Activated CD8-positive, alpha-beta T cell treated with anti-CD3 and anti-CD28 coated beads, Interleukin-2, amount 10 ng/mL, durations not matched to agents 7 days and 5 days (primary cell): ENCODE data around the gene RPS21. TPM values are rescaled to one million over a fixed set of nuclear protein-coding genes. Genes with fewer than 3 reads are reported as not detected.

ENCODE experiments used
- ATAC-seq: fragments of 150-1000 bp; cut with Tn5 transposase; one replicate; pipeline ENCODE4 v1.10.0; 2021; ENCODE audit warnings: moderate library complexity
- CTCF ChIA-PET: fragments of 350-600 bp; sonication (Branson Sonifier 250); formaldehyde crosslinking; loops from one replicate; lab custom pipeline; 2021; ENCODE audit warnings: antibody characterized with exemption; lab: Charles Lee
- POLR2A ChIA-PET: fragments of 350-600 bp; sonication (Branson Sonifier 250); formaldehyde crosslinking; loops from one replicate; lab custom pipeline; 2021; ENCODE audit warnings: antibody characterized with exemption; lab: Charles Lee
- DNase-seq: peaks from one replicate; pipeline ENCODE4 v3.0.0-alpha.2; 2020
- H3K27ac Mint-ChIP-seq: one replicate; pipeline ENCODE4 v1.8.0; 2021; ENCODE audit warnings: mild to moderate bottlenecking, mixed read lengths
- H3K27me3 Mint-ChIP-seq: one replicate; pipeline ENCODE4 v1.8.0; 2021; ENCODE audit warnings: low read depth, mixed read lengths
- H3K36me3 Mint-ChIP-seq: one replicate; pipeline ENCODE4 v1.8.0; 2021; ENCODE audit warnings: low read depth, mixed read lengths
- H3K4me1 Mint-ChIP-seq: one replicate; pipeline ENCODE4 v1.8.0; 2021; ENCODE audit warnings: low read depth, mixed read lengths
- H3K4me3 Mint-ChIP-seq: one replicate; pipeline ENCODE4 v1.8.0; 2021; ENCODE audit warnings: mild to moderate bottlenecking, mixed read lengths
- H3K9me3 Mint-ChIP-seq: one replicate; pipeline ENCODE4 v1.8.0; 2022; ENCODE audit warnings: mixed read lengths; ENCODE audit not compliant: insufficient read depth
- total RNA-seq, 2 experiments: library from RNA; stranded (reverse); gene quantifications; one replicate each; pipeline ENCODE4 v1.2.3, GENCODE V29; 2021

Gene RPS21
- total RNA-seq, 2 experiments from 2014 or later = 1,875 to 1,999 TPM

DNA sequence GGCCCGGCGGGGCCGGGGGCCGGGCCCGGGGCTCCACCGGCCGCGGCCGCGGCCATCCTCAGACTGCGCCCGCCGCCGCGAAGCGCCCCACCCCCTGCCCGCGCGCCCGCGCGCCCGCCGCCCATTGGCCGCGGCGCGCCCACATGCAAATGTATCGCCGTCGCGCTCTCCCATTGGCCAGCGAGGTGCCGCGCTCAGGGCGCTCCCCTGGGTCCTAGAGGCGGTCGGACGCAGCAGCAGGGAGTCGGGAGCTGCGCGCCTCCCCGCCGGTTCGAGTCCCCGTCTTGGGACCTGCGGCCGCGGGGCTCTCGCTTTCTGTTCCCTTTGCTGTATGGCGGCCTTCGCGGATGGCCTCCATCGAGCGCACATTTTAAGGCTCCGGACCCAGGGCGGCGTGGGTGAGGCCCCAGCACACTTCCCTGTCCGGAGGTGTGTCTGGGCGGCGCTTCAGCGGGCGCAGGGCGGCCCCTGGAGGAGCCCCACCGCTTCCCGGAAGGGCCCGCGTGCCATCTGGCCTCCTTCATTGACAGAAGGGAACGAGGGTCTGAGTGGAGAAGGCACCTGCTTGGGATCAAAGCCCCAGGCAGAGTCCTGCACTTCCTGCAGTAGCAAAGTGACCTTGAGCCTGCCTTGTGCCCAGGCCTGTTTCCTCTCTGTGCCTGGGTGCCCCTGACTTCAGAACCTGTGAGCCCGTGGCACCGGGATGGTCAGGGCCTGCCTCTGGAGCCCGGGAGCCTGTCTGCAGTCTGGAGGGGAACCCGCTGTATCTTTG lies 20.5 kb downstream of the RPS21 start, which contains the start of gene CABLES2:
CABLES2 (minus strand) TSS at position 65 of the 772 bp plus-strand sequence; CDS start at position 56, 9 bp downstream.
- DNase-seq (peak; percentile 94), ATAC-seq (peak; percentile 93)
- no peaks in the 10 kb centered on the region for H3K36me3 Mint-ChIP-seq
- no peaks in the 10 kb centered on the region for H3K27me3 Mint-ChIP-seq
- no peaks in the 10 kb centered on the region for H3K9me3 Mint-ChIP-seq
- peak within 1 kb of the TSS; percentile 81 for H3K4me3 Mint-ChIP-seq
- POLR2A ChIA-PET = interaction anchor here (0.5 to 2.0 kb wide), 4 partner anchors 21 to 1771 kb away, joined by 3 to 5 read pairs (median 3); partner anchors contain the start of gene RPS21
- peak within 1 kb of the TSS; percentile 92 for H3K27ac Mint-ChIP-seq
- H3K4me1 Mint-ChIP-seq = peaks cover 28% of the 10 kb centered on the region
- CTCF ChIA-PET = no interaction called here

DNA sequence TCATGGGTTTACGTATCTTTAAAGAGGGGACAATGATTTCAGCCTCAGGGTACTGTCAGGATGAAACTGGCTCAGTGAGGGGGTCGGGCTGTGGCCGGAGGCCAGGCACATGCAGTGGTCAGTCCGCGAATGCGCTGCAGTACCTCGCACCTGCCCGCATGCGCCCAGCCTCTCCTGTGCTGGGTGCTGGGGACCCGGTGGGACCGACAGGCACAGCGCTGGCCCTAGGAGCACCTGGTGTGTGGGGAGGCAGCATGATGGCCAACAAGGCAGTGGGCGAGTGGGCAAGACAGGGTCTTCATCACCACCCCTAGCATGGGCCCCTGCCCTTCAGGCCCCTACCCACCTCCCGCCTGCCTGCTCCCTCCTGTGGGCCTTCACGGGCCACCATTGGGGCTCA lies 21.2 kb downstream of the RPS21 start:
- CTCF ChIA-PET = interaction anchor here (2.4 kb wide), 1 partner anchor 400 kb away, joined by 9 read pairs; no protein-coding TSS in a partner anchor
- no peaks in the 10 kb centered on the region for H3K27me3 Mint-ChIP-seq
- DNase-seq = no peak
- H3K4me1 Mint-ChIP-seq = peaks cover 28% of the 10 kb centered on the region
- POLR2A ChIA-PET = interaction anchor here (2.0 kb wide), 1 partner anchor 21 kb away, joined by 5 read pairs; the partner anchor contains the start of gene RPS21
- H3K36me3 Mint-ChIP-seq = no peaks in the 10 kb centered on the region
- no peak for ATAC-seq
- H3K27ac Mint-ChIP-seq = peak overlapping the region; percentile 92
- H3K4me3 Mint-ChIP-seq = peak overlapping the region; percentile 81
- H3K9me3 Mint-ChIP-seq = no peaks in the 10 kb centered on the region

DNA sequence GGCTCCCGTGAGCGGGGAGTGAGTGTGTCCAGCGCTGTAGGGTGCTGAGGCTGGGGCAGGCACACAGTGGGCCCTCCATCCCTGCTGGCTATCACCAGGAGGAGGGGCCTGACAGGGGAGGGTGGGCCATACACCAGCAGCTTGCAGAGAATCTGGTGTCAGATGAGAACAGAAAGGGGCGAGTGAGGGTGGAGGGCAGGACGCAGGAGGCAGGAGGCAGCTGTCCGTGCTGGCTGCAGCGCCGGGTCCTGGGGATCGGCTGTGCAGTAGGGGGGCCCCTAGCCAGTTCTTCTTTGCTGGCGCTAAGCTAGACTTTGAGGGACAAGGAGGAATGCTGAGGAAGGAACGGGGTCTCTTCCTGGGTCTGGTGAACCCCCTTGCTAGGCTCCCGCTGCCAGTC lies 21.7 kb downstream of the RPS21 start:
- POLR2A ChIA-PET = interaction anchor here (2.0 kb wide), 1 partner anchor 22 kb away, joined by 5 read pairs; the partner anchor contains the start of gene RPS21
- DNase-seq (no peak), ATAC-seq (no peak)
- Mint-ChIP-seq H3K27ac (no peak overlapping the region), H3K9me3 (no peaks in the 10 kb centered on the region), H3K27me3 (no peaks in the 10 kb centered on the region), H3K4me1 (peaks cover 28% of the 10 kb centered on the region), H3K36me3 (no peaks in the 10 kb centered on the region), H3K4me3 (no peak overlapping the region)
- CTCF ChIA-PET = interaction anchor here (2.4 to 3.1 kb wide), 2 partner anchors 383 to 399 kb away, joined by 9 to 15 read pairs; no protein-coding TSS in a partner anchor

DNA sequence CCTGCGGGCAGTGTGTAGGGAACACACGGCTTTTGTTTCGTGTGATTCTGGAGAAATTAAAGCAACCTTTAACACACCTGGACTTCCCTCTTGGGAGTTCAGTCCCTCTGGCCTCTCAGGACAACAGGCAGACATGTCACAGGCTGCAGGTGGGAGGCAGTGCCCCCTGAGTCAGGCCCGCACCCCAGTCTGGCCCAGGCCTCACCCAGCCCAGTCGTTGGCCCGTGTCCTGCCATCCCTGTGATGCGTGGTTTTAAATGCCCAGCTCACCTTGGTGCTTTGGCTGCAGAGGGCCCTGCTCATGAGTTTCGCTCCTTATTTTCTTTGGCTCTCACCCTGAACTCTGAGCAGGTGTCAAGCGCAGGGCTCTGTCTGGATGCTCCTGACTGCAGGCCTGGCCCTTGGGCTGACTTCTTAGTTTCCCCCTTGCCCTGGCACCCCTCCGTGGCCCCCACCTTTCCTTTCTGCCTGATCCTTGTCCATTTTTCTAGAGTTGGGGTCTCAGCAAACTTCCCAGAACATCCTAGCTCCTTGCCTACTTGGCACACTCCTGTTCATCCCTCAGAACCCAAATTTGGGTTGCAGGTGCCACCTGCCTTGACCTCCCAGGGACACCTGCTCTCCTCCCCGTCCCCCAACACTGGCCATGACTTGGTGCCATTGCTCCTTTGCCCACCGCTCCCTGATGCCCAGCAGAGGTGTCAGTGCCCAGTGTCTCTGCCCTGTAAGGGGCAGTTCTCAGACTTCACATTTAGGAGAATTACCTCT lies 22.4 kb downstream of the RPS21 start:
- H3K27ac Mint-ChIP-seq = no peak overlapping the region
- H3K36me3 Mint-ChIP-seq = no peaks in the 10 kb centered on the region
- ChIA-PET POLR2A (interaction anchor here (2.0 kb wide), 1 partner anchor 22 kb away, joined by 5 read pairs; the partner anchor contains the start of gene RPS21), CTCF (interaction anchor here (0.6 to 3.1 kb wide), 12 partner anchors 9 to 399 kb away, joined by 3 to 15 read pairs (median 5); no protein-coding TSS in a partner anchor)
- no peaks in the 10 kb centered on the region for H3K27me3 Mint-ChIP-seq
- DNase-seq (no peak), ATAC-seq (no peak)
- H3K4me3 Mint-ChIP-seq = no peak overlapping the region
- no peaks in the 10 kb centered on the region for H3K9me3 Mint-ChIP-seq
- peaks cover 27% of the 10 kb centered on the region for H3K4me1 Mint-ChIP-seq

DNA sequence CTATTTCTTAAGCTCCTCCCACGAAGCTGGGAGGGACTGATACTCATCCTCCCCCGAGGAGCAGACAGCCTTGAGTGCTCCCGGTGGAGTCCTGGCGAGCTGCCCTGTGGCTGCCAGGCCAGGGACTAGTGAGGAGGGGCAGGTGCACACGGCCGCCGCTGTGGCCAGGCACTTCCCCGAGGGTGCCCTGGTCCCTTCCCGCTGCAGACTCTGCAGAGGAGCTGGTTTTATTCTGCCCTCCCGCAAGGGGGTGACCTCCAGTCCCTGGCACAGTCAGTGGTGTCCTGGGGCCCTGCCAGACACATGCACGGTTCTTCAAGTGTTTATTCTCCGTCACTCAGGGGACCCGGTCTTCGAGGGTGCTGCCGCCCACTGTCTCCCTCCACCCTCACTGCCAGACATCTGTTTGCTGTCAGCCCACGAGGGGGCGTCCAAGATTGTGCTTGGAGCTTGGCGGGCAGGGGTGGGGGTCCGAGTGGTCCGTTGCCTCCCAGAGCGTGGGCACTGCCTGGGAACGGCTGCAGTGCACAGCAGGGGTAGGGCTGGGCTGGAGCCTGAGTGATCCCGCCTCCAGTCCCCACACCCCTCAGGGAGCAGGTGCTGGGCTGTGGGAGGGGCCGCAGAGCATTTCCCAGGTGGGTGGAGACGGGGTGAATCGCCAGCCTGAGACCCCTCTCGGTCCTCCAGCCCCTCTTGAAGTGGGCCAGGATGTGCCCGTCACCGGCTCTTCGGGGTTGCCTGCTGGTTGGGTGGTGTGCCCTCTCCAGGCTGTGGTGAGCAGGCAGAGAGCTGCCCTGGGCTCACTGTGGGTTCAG lies 23.2 kb downstream of the RPS21 start:
- no peak for ATAC-seq
- DNase-seq = peak; percentile 54
- Mint-ChIP-seq H3K4me1 (peaks cover 24% of the 10 kb centered on the region), H3K27ac (no peak overlapping the region), H3K36me3 (no peaks in the 10 kb centered on the region), H3K4me3 (no peak overlapping the region), H3K9me3 (no peaks in the 10 kb centered on the region), H3K27me3 (no peaks in the 10 kb centered on the region)
- CTCF ChIA-PET = interaction anchor here (0.6 to 3.1 kb wide), 13 partner anchors 9 to 398 kb away, joined by 3 to 15 read pairs (median 5); no protein-coding TSS in a partner anchor
- POLR2A ChIA-PET = no interaction called here

DNA sequence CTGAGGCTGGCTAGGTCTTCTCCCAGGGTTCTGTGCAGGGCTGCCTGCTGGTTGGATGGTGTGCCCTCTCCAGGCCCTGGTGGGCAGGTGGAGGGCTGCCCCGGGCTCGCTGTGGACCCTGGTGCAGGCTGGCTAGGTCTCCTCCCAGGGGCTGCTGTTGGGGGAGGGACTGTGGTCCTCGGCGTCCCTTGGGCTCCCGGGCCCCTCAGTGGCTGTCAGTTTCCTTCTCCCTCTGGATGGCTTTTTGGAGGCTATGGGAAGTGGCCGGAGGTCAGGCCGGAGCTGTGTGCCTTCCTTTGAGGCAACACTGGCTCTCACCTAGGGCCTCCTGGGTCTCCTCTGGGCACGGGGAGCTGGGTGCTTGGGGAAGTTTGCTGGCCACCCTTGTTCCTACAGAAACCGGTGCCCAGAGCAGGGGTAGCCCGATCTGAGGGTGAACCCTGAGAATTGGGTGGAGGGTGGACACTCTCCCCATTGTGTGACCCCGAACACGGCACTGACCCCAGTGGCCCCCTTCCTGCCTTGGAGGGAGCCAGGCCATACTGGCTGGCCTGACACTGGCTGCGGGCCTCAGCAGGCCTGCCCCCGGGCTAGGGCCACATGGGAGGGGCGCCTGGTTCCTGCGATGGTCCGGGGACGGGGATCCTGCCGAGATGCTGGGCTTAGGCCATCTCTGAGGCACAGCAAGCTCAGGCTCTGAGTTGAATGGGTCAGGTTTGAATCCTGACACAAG lies 24.0 kb downstream of the RPS21 start:
- Mint-ChIP-seq H3K27me3 (no peaks in the 10 kb centered on the region), H3K4me1 (peaks cover 17% of the 10 kb centered on the region), H3K27ac (no peak overlapping the region), H3K4me3 (no peak overlapping the region), H3K9me3 (no peaks in the 10 kb centered on the region), H3K36me3 (no peaks in the 10 kb centered on the region)
- DNase-seq = no peak
- ATAC-seq = no peak
- CTCF ChIA-PET = interaction anchor here (0.7 to 3.1 kb wide), 10 partner anchors 8 to 397 kb away, joined by 4 to 15 read pairs (median 5); no protein-coding TSS in a partner anchor
- POLR2A ChIA-PET = no interaction called here

DNA sequence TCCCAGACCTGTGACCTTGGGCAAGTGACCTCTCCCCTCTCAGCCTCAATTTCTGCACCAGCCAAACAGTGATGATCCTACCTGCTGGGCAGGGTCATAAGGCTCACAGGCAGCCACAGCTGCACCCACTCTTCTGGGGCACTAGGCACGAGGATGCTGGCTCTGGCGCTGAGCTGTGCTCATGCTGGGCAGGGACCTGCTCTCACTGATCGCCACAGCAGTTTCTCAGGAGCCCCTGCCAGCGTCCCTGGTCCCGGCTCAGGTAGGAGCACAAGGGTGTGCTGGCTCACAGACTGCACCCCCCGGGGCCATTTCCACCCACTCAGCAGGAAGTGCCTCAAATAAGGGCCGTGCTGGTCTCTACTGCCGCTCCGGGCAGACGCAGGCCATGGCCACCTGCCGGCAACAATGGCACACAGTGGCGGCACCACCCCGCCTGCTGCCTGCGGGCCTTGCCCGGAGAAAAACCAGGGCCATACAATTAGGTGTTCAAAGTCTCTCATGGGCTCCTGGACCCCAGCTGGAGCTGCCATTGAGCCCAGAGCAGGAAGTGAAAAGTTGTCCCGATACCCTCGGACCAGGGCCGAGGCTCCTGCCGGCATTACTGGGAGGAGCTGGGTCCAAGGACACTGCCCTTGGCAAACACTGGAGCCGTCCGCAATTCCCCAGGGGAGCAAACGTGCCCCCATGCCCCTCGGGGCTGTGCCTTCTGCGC lies 24.7 kb downstream of the RPS21 start:
- POLR2A ChIA-PET = no interaction called here
- Mint-ChIP-seq H3K4me3 (no peak overlapping the region), H3K4me1 (peaks cover 13% of the 10 kb centered on the region), H3K36me3 (no peaks in the 10 kb centered on the region), H3K27ac (no peak overlapping the region), H3K27me3 (no peaks in the 10 kb centered on the region), H3K9me3 (no peaks in the 10 kb centered on the region)
- no peak for DNase-seq
- CTCF ChIA-PET = interaction anchor here (0.7 to 3.1 kb wide), 2 partner anchors 205 to 380 kb away, joined by 4 to 15 read pairs; no protein-coding TSS in a partner anchor
- ATAC-seq = no peak

DNA sequence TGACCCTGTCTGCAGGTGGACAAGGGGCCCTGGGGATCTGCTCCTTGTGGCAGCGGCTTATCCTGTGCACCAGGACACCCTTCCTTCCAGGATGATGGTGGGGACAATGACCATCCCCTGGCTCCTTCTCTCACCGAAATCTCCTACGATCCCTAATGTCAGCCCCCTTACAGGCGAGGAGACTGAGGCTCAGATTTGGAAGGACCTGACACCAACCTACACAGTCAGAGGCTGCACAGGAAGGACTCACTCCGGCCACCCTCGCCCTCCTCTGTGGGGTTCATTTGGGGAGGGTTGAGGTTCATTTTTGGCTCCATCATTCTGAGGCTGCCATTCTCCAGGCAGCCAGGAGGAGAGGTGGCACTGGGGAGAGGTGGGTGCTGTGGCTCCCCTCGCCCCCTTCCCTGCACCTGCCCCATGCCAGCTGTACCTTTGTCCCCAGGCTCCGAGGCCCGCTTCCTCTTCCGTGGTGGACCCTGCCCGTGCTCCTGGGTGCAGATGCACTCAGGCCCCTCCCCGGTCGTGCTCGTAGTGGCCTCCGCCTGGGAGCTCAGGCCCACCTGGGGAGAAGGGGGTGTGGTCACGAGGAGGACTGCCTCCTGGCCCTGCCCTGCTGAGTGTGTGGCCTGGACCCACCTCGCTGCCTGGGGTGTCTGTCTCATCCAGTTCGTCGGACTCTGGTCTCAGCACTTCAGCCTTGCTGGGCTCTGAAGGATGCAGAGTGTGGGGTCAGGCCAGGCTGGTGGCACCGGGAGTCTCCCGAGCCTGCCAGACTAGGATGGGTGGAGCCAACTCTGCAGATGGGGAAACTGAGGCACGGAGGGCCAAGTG lies 25.5 kb downstream of the RPS21 start:
- no peaks in the 10 kb centered on the region for H3K9me3 Mint-ChIP-seq
- H3K4me3 Mint-ChIP-seq = no peak overlapping the region
- CTCF ChIA-PET = no interaction called here
- ATAC-seq (no peak), DNase-seq (no peak)
- H3K27me3 Mint-ChIP-seq = no peaks in the 10 kb centered on the region
- H3K36me3 Mint-ChIP-seq = no peaks in the 10 kb centered on the region
- no peak overlapping the region for H3K27ac Mint-ChIP-seq
- H3K4me1 Mint-ChIP-seq = peaks cover 13% of the 10 kb centered on the region
- POLR2A ChIA-PET = no interaction called here

DNA sequence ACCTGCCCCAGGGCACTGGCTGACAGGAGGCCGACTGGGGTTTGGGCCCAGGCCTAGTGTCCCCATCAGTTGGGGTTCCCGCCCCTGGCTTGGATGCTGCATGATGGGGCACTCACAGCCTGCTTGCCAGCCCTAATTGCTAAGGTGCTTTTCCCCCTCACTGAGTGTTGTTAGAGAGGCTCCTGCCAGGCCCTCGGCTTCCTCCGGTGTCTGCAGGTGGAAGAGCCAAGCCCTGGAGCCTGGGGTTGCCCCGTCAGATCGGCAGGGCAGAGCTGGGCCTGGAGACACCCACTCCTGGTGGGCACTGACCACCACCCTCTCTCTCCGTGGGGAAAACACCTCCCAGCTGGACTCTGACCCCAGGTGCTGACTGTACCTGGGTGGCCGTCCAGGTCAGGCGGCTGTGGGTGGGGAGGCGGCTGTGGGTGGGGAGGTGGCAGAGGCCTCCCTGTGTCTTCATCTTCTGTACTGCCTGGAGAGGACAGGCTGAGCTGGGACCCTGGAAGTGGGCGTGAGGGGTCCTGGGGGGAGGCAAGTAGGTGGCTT lies 26.2 kb downstream of the RPS21 start:
- H3K27me3 Mint-ChIP-seq = no peaks in the 10 kb centered on the region
- H3K4me3 Mint-ChIP-seq = no peak overlapping the region
- H3K36me3 Mint-ChIP-seq = no peaks in the 10 kb centered on the region
- peaks cover 10% of the 10 kb centered on the region for H3K4me1 Mint-ChIP-seq
- CTCF ChIA-PET = no interaction called here
- no peaks in the 10 kb centered on the region for H3K9me3 Mint-ChIP-seq
- DNase-seq = no peak
- H3K27ac Mint-ChIP-seq = no peak overlapping the region
- POLR2A ChIA-PET = no interaction called here
- ATAC-seq = no peak
